Cardiac septum (tissue), 1 donor: ENCODE measurements around the gene HRC. TPM values are rescaled to one million over a fixed set of nuclear protein-coding genes. Genes with fewer than 3 reads are reported as not detected.
"Not testable (repeated sequence)": the region's sequence is repeated elsewhere in the genome, so short reads cannot be mapped to it uniquely, and the experiment has no call there.

Source experiments
- DNase-seq: peaks from one replicate; pipeline ENCODE4 v3.0.0-alpha.2; 2020; ENCODE audit warnings: low spot score
- intact Hi-C: fragments of 100-400 bp; cut with DNase I; formaldehyde crosslinking; loops from one replicate; pipeline ENCODE4 v1.14.0; 2022
- long read RNA-seq: library from polyadenylated mRNA; unstranded; transcript quantifications from one replicate; pipeline ENCODE4 v2.0.0, GENCODE V29; 2021
- total RNA-seq: library from RNA; stranded (reverse); fragmentation: NEBNext Ultra II Directional; extraction: Animal tissue kit (Norgen Biotek cat#: 25700); gene quantifications from one replicate; pipeline ENCODE4 v1.2.1, GENCODE V29; 2021
- donor health status: DM: no; HTN: no; CAD: no.

HRC gene
- 907 TPM for total RNA-seq
- long read RNA-seq, transcript HRC-204 (4 exons, 303 nt): minor isoform, 11 of 1,014 reads
- long read RNA-seq, transcript HRC-201 (6 exons, 2,385 nt): major isoform, 808 of 1,014 reads
- long read RNA-seq, partial matches to known transcripts: 5 of 1,014 reads
- long read RNA-seq, other reads (novel, unspliced or antisense): 190 of 1,014 reads

GRCh38 chr19:49155005-49155819 lies at the start of gene HRC:
Gene HRC (minus strand): TSS chr19:49155396. CDS start chr19:49155237, 159 bp downstream.
- intact Hi-C loops: loop anchor here (5.0 kb wide), 1 partner anchor 283 kb away; the partner anchor contains the start of gene PPP1R15A

GRCh38 chr19:49201042-49201441 lies 45.8 kb upstream of the HRC start:
- intact Hi-C loops: loop anchor here (10.0 kb wide), 1 partner anchor 206 kb away; the partner anchor contains the start of genes GYS1 and RUVBL2
- no peak for DNase-seq

More at GRCh38 chr19:49155005-49155819, at the start of gene HRC:
- peak; percentile 88 for DNase-seq

GRCh38 chr19:49200238-49200862 lies 45.2 kb upstream of the HRC start:
- intact Hi-C loops: loop anchor here (10.0 kb wide), 1 partner anchor 206 kb away; the partner anchor contains the start of genes GYS1 and RUVBL2
- no peak for DNase-seq

GRCh38 chr19:49196527-49197240 lies 41.5 kb upstream of the HRC start:
- peak; percentile 85 for DNase-seq
- intact Hi-C loops: no loop called here

GRCh38 chr19:49194408-49194807 lies 39.2 kb upstream of the HRC start:
- no peak for DNase-seq
- intact Hi-C loops: no loop called here

- intact Hi-C loops: no loop called here
- no peak for DNase-seq
Measured at GRCh38 chr19:49193822-49194394, 38.7 kb upstream of the HRC start.

GRCh38 chr19:49190781-49191180 lies 35.6 kb upstream of the HRC start:
- no peak for DNase-seq
- intact Hi-C loops: no loop called here

- DNase-seq: no peak
- intact Hi-C loops: no loop called here
Measured at GRCh38 chr19:49189259-49189658, 34.1 kb upstream of the HRC start.

- DNase-seq: no peak
- intact Hi-C loops: no loop called here
Measured at GRCh38 chr19:49188626-49189200, 33.5 kb upstream of the HRC start.

- DNase-seq: no peak
- intact Hi-C loops: no loop called here
Measured at GRCh38 chr19:49186108-49186507, 30.9 kb upstream of the HRC start.

- DNase-seq: no peak
- intact Hi-C loops: no loop called here
Measured at GRCh38 chr19:49182848-49183375, 27.7 kb upstream of the HRC start.

- DNase-seq, intact Hi-C loops: not testable (repeated sequence)
Measured at GRCh38 chr19:49182010-49182847, 27.0 kb upstream of the HRC start.

GRCh38 chr19:49180659-49181058 lies 25.5 kb upstream of the HRC start:
- intact Hi-C loops: no loop called here
- DNase-seq: no peak

GRCh38 chr19:49173198-49173597 lies 18.0 kb upstream of the HRC start:
- no peak for DNase-seq
- intact Hi-C loops: no loop called here

GRCh38 chr19:49168421-49168820 lies 13.2 kb upstream of the HRC start:
- intact Hi-C loops: no loop called here
- no peak for DNase-seq

- no peak for DNase-seq
- intact Hi-C loops: no loop called here
Measured at GRCh38 chr19:49167857-49168409, 12.7 kb upstream of the HRC start.

- intact Hi-C loops: no loop called here
- DNase-seq: no peak
Measured at GRCh38 chr19:49165865-49166301, 10.7 kb upstream of the HRC start.
